Esophagus muscularis mucosa (tissue), 4 donors: ENCODE data around the gene PIGK. TPM values are rescaled to one million over a fixed set of nuclear protein-coding genes. Genes with fewer than 3 reads are reported as not detected.

Source experiments
- DNase-seq: peaks from one replicate; pipeline ENCODE4 v3.0.0-alpha.2; 2017; ENCODE audit errors: extremely low spot score
- H3K27ac ChIP-seq, 4 donors: fragments of 200-600 bp; sonication (generic); replicated peaks in 1 of 4; 1 replicate in 3 of 4; 2 replicates in 1 of 4; pipeline ENCODE4 v1.5.1; 2016 to 2019; ENCODE audit warnings: mild to moderate bottlenecking in 1 of 4
- H3K27me3 ChIP-seq, 4 donors: fragments of 200-600 bp; sonication (generic); one replicate each; pipeline versions ENCODE4 v1.5.1 to v1.6.0; 2016 to 2019
- H3K36me3 ChIP-seq, 4 donors: fragments of 200-600 bp; sonication (generic); one replicate each; pipeline ENCODE4 v1.5.1; 2016 to 2019
- H3K4me1 ChIP-seq, 4 donors: fragments of 200-600 bp; sonication (generic); one replicate each; pipeline ENCODE4 v1.5.1; 2016 to 2019
- H3K4me3 ChIP-seq, 4 donors: fragments of 200-600 bp; sonication (generic); 1 replicate in 2 of 4; 2 replicates in 2 of 4; pipeline ENCODE4 v1.5.1; 2016 to 2019; ENCODE audit warnings: mild to moderate bottlenecking in 4 of 4, moderate library complexity in 1 of 4
- H3K9me3 ChIP-seq, 4 donors: fragments of 200-600 bp; sonication (generic); 1 replicate in 3 of 4; 2 replicates in 1 of 4; pipeline ENCODE4 v1.5.1; 2016 to 2019
- CTCF ChIP-seq, 3 experiments: fragments of 200-600 bp in 2 of 3; fragments of 450-650 bp in 1 of 3; sonication (generic) in 2 of 3; IDR thresholded peaks; one replicate each; pipeline ENCODE4 v1.5.1; 2017 to 2019; ENCODE audit warnings: antibody characterized with exemption in 3 of 3, mild to moderate bottlenecking in 2 of 3, moderate library complexity in 1 of 3
- EP300 ChIP-seq: sonication (generic); formaldehyde crosslinking; IDR thresholded peaks from one replicate; pipeline ENCODE4 v1.6.1; 2017; ENCODE audit warnings: antibody characterized with exemption
- POLR2A ChIP-seq: fragments of 450-650 bp; IDR thresholded peaks from one replicate; pipeline ENCODE4 v1.6.1; 2017; ENCODE audit warnings: antibody characterized with exemption, moderate library complexity, mild to moderate bottlenecking, low read depth
- POLR2AphosphoS5 ChIP-seq, 2 donors: sonication (generic); formaldehyde crosslinking; IDR thresholded peaks; one replicate each; pipeline ENCODE4 v1.6.1; 2017; ENCODE audit warnings: antibody characterized with exemption in 2 of 2
- WGBS: methylation state at CpG from one replicate; pipeline ENCODE4 v1.1.5; 2018; 5-methylcytosine and 5-hydroxymethylcytosine counted together
- intact Hi-C: fragments of 100-400 bp; cut with DNase I; formaldehyde crosslinking; loops from one replicate; pipeline ENCODE4 v1.15.1; 2023
- total RNA-seq, 4 donors: library from RNA; depleted of rRNA; stranded (reverse); fragments of >200 nt; gene quantifications; one replicate each; pipeline versions ENCODE4 v1.1.0 to v1.2.1, GENCODE V29; 2016

PIGK gene
- total RNA-seq, 4 donors from 2014 or later = 13.3 to 18.3 (median 16.3) TPM

- H3K36me3 ChIP-seq = no peaks in the 10 kb centered on the region
- 77% methylated on average over 3 of the region's 3 CpGs for WGBS
These were observed 171.1 kb downstream of the PIGK start for GRCh38 chr1:77047978-77048614.

GRCh38 chr1:77047575-77047974, 171.7 kb downstream of the PIGK start:
- Histone ChIP-seq H3K27ac (no peak overlapping the region), H3K9me3 (no peaks in the 10 kb centered on the region), H3K4me1 (no peaks in the 10 kb centered on the region), H3K27me3 (no peaks in the 10 kb centered on the region), H3K36me3 (no peaks in the 10 kb centered on the region), H3K4me3 (no peak overlapping the region)
- DNase-seq = no peak
- intact Hi-C loops = no loop called here
- 98% methylated on average over 1 of the region's 1 CpG for WGBS
- TF ChIP-seq CTCF (IDR thresholded peaks at IDR 0.05) = no peak
- no peak for TF ChIP-seq EP300
- no peak for TF ChIP-seq POLR2A
- TF ChIP-seq POLR2AphosphoS5 (IDR thresholded peaks at IDR 0.05) = no peak

More at GRCh38 chr1:77047978-77048614, 171.1 kb downstream of the PIGK start:
- no peak overlapping the region for H3K4me3 ChIP-seq
- H3K9me3 ChIP-seq = no peaks in the 10 kb centered on the region
- intact Hi-C loops = no loop called here
- no peaks in the 10 kb centered on the region for H3K27me3 ChIP-seq
- peak; percentile 89 for DNase-seq
- TF ChIP-seq POLR2AphosphoS5 (IDR thresholded peaks at IDR 0.05) (no peak), CTCF (IDR thresholded peaks at IDR 0.05) (no peak), EP300 (no peak), POLR2A (no peak)
- no peaks in the 10 kb centered on the region for H3K4me1 ChIP-seq
- H3K27ac ChIP-seq = no peak overlapping the region

- H3K27ac ChIP-seq = no peak overlapping the region
- H3K27me3 ChIP-seq = no peaks in the 10 kb centered on the region
- no peak overlapping the region for H3K4me3 ChIP-seq
- no peaks in the 10 kb centered on the region for H3K36me3 ChIP-seq
- intact Hi-C loops = no loop called here
- peaks cover 0 to 10% (median 5%) of the 10 kb centered on the region in 4 donors for H3K4me1 ChIP-seq
- no peak for TF ChIP-seq CTCF (IDR thresholded peaks at IDR 0.05)
- no peak for TF ChIP-seq POLR2AphosphoS5 (IDR thresholded peaks at IDR 0.05)
- TF ChIP-seq EP300 = no peak
- TF ChIP-seq POLR2A = no peak
- no peaks in the 10 kb centered on the region for H3K9me3 ChIP-seq
- 94% methylated on average over 14 of the region's 20 CpGs for WGBS
- peak; percentile 79 for DNase-seq
These were observed 174.9 kb downstream of the PIGK start for GRCh38 chr1:77044133-77044849.

GRCh38 chr1:77040826-77041225, 178.4 kb downstream of the PIGK start:
- no peaks in the 10 kb centered on the region for H3K36me3 ChIP-seq
- DNase-seq = no peak
- intact Hi-C loops = no loop called here
- no peak overlapping the region for H3K4me3 ChIP-seq
- H3K9me3 ChIP-seq = no peaks in the 10 kb centered on the region
- no peak for TF ChIP-seq POLR2AphosphoS5 (IDR thresholded peaks at IDR 0.05)
- TF ChIP-seq EP300 = no peak
- no peak for TF ChIP-seq POLR2A
- TF ChIP-seq CTCF (IDR thresholded peaks at IDR 0.05) = no peak
- no peak overlapping the region for H3K27ac ChIP-seq
- 61% methylated on average over 3 of the region's 3 CpGs for WGBS
- no peaks in the 10 kb centered on the region for H3K27me3 ChIP-seq
- peaks cover 0 to 26% (median 18%) of the 10 kb centered on the region in 4 donors for H3K4me1 ChIP-seq
